GM12872 (cell line): ENCODE results near the gene DNAH7.

Source experiments
- TF ChIP-seq, protein P1 (sequence below): IDR thresholded peaks from 3 replicates; pipeline ENCODE4 v1.5.1; 2011; ENCODE audit warnings: low read depth, mild to moderate bottlenecking, low read length, moderate library complexity; ENCODE audit not compliant: insufficient read depth

DNAH7 gene

DNA sequence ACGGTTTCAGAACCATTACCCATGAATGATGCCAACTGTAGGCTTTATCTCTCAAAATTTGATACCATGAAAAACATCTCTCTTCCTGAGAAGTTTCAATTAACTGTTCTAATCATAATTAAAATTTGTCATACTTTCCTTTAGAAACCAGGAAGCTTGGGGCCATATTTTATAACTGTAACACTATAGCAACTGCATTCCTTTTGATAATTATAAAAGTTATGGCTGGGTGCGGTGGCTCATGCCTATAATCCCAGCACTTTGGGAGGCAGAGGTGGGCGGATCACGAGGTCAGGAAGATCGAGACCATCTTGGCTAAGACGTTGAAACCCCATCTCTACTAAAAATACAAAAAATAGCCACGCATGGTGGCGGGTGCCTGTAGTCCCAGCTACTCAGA is 70.6 kb downstream of the DNAH7 start:
- TF ChIP-seq, protein P1, sequence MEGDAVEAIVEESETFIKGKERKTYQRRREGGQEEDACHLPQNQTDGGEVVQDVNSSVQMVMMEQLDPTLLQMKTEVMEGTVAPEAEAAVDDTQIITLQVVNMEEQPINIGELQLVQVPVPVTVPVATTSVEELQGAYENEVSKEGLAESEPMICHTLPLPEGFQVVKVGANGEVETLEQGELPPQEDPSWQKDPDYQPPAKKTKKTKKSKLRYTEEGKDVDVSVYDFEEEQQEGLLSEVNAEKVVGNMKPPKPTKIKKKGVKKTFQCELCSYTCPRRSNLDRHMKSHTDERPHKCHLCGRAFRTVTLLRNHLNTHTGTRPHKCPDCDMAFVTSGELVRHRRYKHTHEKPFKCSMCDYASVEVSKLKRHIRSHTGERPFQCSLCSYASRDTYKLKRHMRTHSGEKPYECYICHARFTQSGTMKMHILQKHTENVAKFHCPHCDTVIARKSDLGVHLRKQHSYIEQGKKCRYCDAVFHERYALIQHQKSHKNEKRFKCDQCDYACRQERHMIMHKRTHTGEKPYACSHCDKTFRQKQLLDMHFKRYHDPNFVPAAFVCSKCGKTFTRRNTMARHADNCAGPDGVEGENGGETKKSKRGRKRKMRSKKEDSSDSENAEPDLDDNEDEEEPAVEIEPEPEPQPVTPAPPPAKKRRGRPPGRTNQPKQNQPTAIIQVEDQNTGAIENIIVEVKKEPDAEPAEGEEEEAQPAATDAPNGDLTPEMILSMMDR: no peak

DNA sequence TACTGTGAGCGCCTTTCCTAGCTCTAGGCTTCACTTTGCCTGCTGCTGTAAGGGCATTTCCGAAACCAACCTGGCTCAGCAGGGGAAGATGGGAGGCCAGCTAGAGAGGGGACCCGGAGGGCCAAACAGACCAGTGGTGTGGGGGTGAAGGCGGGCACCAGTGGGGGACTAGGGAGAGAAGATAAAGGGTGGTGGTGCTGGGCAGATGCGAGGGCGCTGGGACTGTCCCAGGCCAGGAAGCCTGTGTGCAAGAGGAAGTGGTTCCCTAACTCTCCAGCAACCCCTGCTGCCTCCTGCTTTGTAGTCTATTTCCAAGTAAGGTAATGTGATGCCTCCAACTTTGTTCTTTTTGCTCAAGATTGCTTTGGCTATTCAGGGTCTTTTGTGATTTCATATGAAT is 73.1 kb downstream of the DNAH7 start:
- TF ChIP-seq, protein P1: no peak

DNA sequence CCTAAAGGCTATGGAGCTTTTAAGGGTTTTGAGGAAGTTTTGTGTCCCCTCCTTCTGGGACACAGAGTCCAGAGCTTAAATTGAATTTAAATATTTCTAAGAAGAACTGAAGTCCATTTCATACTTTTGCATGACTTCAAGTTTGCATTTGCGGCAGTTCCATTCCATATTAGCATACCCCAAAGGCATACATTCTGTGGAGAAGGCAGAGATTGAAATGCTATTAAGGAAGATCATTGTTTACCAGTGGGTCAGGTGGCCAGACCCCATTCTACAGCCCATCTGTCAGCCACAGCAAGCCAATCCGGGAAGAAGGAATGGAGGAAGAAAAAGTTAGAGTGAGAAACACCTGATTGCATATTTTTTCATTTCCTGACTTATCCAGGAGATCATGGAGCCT is 75.0 kb downstream of the DNAH7 start:
- TF ChIP-seq, protein P1: no peak

DNA sequence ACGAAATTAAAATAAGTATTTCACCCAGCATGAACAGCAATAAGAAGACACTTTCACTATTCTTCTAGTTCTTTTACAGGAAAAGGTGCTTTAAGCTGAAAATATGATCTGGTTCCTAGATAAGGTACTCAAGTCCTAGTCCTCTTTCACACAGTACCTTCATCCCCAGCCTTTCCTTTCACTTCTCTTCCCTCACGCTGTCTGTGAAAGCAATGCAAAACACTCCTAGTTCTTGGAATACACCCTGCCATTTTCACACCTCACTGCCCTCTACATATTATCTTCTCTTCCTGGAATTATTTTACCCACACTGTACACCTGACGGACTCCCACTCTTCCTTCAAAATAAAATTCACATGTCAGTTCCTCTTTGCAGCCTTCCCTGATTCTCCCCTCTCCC is 82.9 kb downstream of the DNAH7 start:
- TF ChIP-seq, protein P1: no peak

DNA sequence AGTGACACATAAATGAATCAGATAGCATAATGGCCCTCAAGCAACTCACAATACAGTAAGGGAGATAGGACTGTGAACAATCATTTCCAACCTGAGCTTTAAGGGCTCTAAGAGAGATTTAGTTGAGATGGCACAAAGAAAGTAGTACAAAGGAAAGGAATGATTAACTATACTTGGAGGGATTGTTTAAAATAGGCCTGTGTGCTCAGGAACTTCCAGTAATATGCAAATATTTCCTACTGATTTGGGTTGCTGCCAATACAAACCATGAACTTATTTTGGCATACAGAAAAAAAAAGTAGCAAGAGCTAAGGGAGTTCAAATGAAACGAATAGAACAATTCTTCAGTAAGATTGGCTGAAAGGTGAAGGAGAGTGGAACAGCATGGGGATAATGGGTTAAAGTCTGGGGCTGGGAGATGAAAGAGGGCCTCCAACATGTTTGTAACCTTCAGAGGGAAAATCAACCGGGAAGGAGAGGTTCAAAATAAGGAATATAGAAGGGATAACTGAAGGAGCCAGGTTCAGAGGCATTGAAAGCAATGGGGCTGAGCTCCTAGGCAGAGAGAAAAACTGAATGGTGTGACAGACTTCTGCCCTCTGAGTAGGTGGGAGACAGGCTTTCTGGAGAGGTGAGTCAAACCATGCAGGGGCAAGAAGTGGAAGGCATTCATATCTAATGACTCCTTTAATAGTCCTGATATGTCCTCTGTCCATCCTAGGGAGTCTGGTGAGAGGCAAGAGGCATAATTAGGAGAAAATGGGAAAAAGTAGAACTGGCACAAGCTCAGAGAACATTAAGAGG is 83.5 kb downstream of the DNAH7 start:
- TF ChIP-seq, protein P1: no peak

DNA sequence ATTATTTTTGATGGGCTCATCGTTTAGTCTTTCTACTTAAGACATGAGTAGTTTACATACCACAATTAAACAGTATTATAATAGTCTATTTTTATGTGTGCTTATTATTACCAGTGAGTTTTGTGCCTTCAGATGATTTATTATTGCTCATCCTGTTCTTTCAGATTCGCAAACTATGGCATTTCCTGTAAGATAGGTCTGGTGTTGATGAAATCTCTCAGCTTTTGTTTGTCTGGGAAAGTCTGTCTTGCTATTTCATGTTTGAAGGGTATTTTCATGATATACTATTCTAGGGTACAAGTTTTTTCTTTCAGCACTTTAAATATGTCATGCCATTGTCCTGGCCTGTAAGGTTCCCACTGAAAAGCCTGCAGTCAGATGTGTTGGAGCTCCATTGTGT is 101.3 kb downstream of the DNAH7 start:
- TF ChIP-seq, protein P1: no peak

DNA sequence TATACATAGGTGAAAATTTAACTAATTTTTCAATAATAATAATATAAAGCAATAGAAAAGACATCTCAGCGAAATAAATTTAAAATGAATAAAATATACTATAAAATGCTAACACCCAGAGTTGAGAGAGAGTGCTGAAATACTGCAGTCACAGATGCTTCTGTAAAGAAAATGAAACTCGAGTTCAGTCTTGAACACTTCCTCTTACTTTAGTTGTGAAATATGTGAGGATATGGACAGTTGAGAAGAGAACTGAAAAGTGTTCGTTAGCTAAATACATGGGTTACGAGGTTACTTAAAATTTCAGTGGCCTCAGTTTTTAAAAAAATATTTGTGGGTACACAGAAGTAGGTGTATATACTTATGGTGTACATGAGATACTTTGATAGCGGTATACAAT is 106.8 kb downstream of the DNAH7 start:
- TF ChIP-seq, protein P1: no peak
